Calu3 (cell line): ENCODE results near the gene SPAG8. TPM values are rescaled to one million over a fixed set of nuclear protein-coding genes. Genes with fewer than 3 reads are reported as not detected.

Experiments used
- BruUV-seq: library from RNA; stranded (reverse); fragments of 400-500 nt; replicated peaks from 2 replicates; lab custom pipeline; 2021; lab: Mats Ljungman, UMichigan
- CTCF ChIA-PET: fragments of 300-600 bp; sonication (Branson Sonifier 250); formaldehyde crosslinking; loops from one replicate; lab custom pipeline; 2022; ENCODE audit warnings: antibody characterized with exemption; lab: Charles Lee
- DNase-seq: peaks from one replicate; pipeline ENCODE4 v3.0.0; 2022
- H3K27ac Mint-ChIP-seq: one replicate; pipeline ENCODE4 v1.8.0; 2022; ENCODE audit warnings: mixed read lengths; ENCODE audit not compliant: unreplicated experiment
- H3K27me3 Mint-ChIP-seq: one replicate; pipeline ENCODE4 v1.8.0; 2022; ENCODE audit warnings: mixed read lengths; ENCODE audit not compliant: unreplicated experiment
- H3K36me3 Mint-ChIP-seq: one replicate; pipeline ENCODE4 v1.8.0; 2022; ENCODE audit warnings: mild to moderate bottlenecking, moderate library complexity, mixed read lengths; ENCODE audit not compliant: insufficient read depth, unreplicated experiment
- H3K4me1 Mint-ChIP-seq: one replicate; pipeline ENCODE4 v1.8.0; 2022; ENCODE audit warnings: mild to moderate bottlenecking, low read depth, mixed read lengths; ENCODE audit not compliant: unreplicated experiment
- H3K4me3 Mint-ChIP-seq: one replicate; pipeline ENCODE4 v1.8.0; 2022; ENCODE audit warnings: mild to moderate bottlenecking, low read depth, moderate library complexity, mixed read lengths; ENCODE audit not compliant: unreplicated experiment
- H3K9me3 Mint-ChIP-seq: one replicate; pipeline ENCODE4 v1.8.0; 2022; ENCODE audit warnings: low read depth, mixed read lengths; ENCODE audit not compliant: unreplicated experiment
- intact Hi-C: fragments of 100-400 bp; cut with micrococcal nuclease; formaldehyde crosslinking; loops from one replicate; pipeline ENCODE4 v1.10.0; 2022; ENCODE audit not compliant: unreplicated experiment
- total RNA-seq: library from RNA; stranded (reverse); gene quantifications from 2 replicates; pipeline ENCODE4 v1.2.3, GENCODE V29; 2022
- TF ChIP-seq, protein P1 (sequence below): fragments of 200-600 bp; IDR thresholded peaks from one replicate; pipeline ENCODE4 v1.8.0; 2022; ENCODE audit warnings: antibody characterized with exemption; ENCODE audit not compliant: unreplicated experiment

The SPAG8 gene
- total RNA-seq, 1 experiment from 2014 or later = 0.97 TPM

- no peak overlapping the region for H3K27ac Mint-ChIP-seq
- H3K4me3 Mint-ChIP-seq = no peak overlapping the region
- TF ChIP-seq, protein P1, sequence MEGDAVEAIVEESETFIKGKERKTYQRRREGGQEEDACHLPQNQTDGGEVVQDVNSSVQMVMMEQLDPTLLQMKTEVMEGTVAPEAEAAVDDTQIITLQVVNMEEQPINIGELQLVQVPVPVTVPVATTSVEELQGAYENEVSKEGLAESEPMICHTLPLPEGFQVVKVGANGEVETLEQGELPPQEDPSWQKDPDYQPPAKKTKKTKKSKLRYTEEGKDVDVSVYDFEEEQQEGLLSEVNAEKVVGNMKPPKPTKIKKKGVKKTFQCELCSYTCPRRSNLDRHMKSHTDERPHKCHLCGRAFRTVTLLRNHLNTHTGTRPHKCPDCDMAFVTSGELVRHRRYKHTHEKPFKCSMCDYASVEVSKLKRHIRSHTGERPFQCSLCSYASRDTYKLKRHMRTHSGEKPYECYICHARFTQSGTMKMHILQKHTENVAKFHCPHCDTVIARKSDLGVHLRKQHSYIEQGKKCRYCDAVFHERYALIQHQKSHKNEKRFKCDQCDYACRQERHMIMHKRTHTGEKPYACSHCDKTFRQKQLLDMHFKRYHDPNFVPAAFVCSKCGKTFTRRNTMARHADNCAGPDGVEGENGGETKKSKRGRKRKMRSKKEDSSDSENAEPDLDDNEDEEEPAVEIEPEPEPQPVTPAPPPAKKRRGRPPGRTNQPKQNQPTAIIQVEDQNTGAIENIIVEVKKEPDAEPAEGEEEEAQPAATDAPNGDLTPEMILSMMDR = no peak
- H3K27me3 Mint-ChIP-seq = no peaks in the 10 kb centered on the region
- no peak for DNase-seq
- BruUV-seq = no TSS peak
- peaks cover 21% of the 10 kb centered on the region for H3K36me3 Mint-ChIP-seq
- CTCF ChIA-PET = no interaction called here
- no peaks in the 10 kb centered on the region for H3K9me3 Mint-ChIP-seq
- H3K4me1 Mint-ChIP-seq = peaks cover 30% of the 10 kb centered on the region
- intact Hi-C loops = no loop called here
Observed at GRCh38 chr9:35763803-35764202, 48.3 kb downstream of the SPAG8 start.

DNA sequence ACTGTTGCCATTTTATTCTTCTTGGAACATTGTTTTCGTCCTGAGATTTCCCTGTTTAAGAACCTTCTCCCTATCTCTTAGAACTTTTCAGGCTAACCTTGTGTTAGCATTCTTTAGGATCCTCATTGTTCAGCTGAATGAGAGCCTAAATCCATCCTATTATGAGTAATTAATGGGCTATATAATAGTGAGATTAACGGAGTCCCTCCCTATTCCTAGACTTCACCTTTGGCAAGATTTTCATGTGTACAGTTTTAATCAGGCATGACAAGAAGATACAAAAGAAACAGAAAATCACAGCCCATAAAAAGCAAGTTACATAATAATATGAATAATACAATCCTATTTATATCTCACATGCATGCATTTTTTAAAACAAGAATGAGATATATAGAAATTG lies 48.9 kb downstream of the SPAG8 start:
- Mint-ChIP-seq H3K4me3 (no peak overlapping the region), H3K27ac (no peak overlapping the region), H3K27me3 (no peaks in the 10 kb centered on the region), H3K9me3 (no peaks in the 10 kb centered on the region), H3K4me1 (peaks cover 36% of the 10 kb centered on the region), H3K36me3 (peaks cover 25% of the 10 kb centered on the region)
- intact Hi-C loops = no loop called here
- CTCF ChIA-PET = no interaction called here
- BruUV-seq = no TSS peak
- TF ChIP-seq, protein P1 = no peak
- no peak for DNase-seq

DNA sequence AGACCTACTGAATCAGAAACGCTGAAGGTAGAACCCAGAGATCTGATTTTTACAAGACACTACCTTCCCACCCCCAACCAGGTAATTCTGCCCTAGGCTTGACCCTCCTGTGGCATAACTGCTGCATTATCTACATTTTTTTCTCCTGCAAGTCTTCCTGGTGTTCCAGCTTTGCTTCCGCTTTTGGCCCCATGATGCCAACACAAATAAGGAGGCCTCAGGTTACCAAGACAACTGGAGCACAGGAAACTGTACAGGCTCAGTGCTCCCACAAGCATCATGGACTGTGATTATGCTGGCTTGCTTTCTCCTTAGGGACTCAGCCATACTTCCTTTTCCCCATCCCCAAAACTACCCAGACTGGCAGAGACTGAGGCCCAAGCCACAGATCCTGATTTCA lies 51.4 kb downstream of the SPAG8 start:
- peak; percentile 72 for DNase-seq
- H3K27me3 Mint-ChIP-seq = no peaks in the 10 kb centered on the region
- H3K36me3 Mint-ChIP-seq = peaks cover 45% of the 10 kb centered on the region
- CTCF ChIA-PET = interaction anchor here (0.7 to 0.9 kb wide), 2 partner anchors 11 to 30 kb away, joined by 3 read pairs; no protein-coding TSS in a partner anchor
- TF ChIP-seq, protein P1 = no peak
- peak overlapping the region; percentile 45 for H3K4me3 Mint-ChIP-seq
- BruUV-seq = no TSS peak
- peak overlapping the region; percentile 76 for H3K27ac Mint-ChIP-seq
- intact Hi-C loops = no loop called here
- H3K9me3 Mint-ChIP-seq = no peaks in the 10 kb centered on the region
- H3K4me1 Mint-ChIP-seq = peaks cover 38% of the 10 kb centered on the region

- TF ChIP-seq, protein P1 = no peak
- H3K27ac Mint-ChIP-seq = peak overlapping the region; percentile 76
- intact Hi-C loops = no loop called here
- peak overlapping the region; percentile 45 for H3K4me3 Mint-ChIP-seq
- CTCF ChIA-PET = interaction anchor here (0.7 to 0.9 kb wide), 3 partner anchors 10 to 31 kb away, joined by 3 to 5 read pairs (median 3); no protein-coding TSS in a partner anchor
- no peaks in the 10 kb centered on the region for H3K9me3 Mint-ChIP-seq
- H3K27me3 Mint-ChIP-seq = no peaks in the 10 kb centered on the region
- DNase-seq = no peak
- peaks cover 38% of the 10 kb centered on the region for H3K4me1 Mint-ChIP-seq
- BruUV-seq = no TSS peak
- peaks cover 45% of the 10 kb centered on the region for H3K36me3 Mint-ChIP-seq
Observed at GRCh38 chr9:35759795-35760194, 52.3 kb downstream of the SPAG8 start.

Other genes starting within 250 kb of the SPAG8 start
- 20.9 and 24.6 TPM in 2 replicates for gene TESK1, start 207.0 kb downstream of the SPAG8 start, total RNA-seq
- 0.38 and 0.73 TPM in 2 replicates for gene CD72, start 193.8 kb downstream of the SPAG8 start, total RNA-seq
- not detected in 2 replicates for gene SIT1, start 161.3 kb downstream of the SPAG8 start, total RNA-seq
- gene RMRP, start 154.2 kb downstream of the SPAG8 start, total RNA-seq = 8,471 and 11,520 TPM in 2 replicates
- gene CCDC107, start 154.0 kb downstream of the SPAG8 start, total RNA-seq = 7.9 and 8.0 TPM in 2 replicates
- 14.2 and 15.4 TPM in 2 replicates for gene ARHGEF39, start 147.1 kb downstream of the SPAG8 start, total RNA-seq
- gene CA9, start 138.3 kb downstream of the SPAG8 start, total RNA-seq = 0.64 and 0.76 TPM in 2 replicates
- 138 and 145 TPM in 2 replicates for gene TPM2, start 122.3 kb downstream of the SPAG8 start, total RNA-seq
- 91.1 and 98.7 TPM in 2 replicates for gene TLN1, start 80.1 kb downstream of the SPAG8 start, total RNA-seq
- gene CREB3, start 79.6 kb downstream of the SPAG8 start, total RNA-seq = 26.5 and 29.4 TPM in 2 replicates
- gene GBA2, start 63.0 kb downstream of the SPAG8 start, total RNA-seq = 62.4 and 62.7 TPM in 2 replicates
- 26.6 and 31.6 TPM in 2 replicates for gene RGP1, start 63.0 kb downstream of the SPAG8 start, total RNA-seq
- gene MSMP, start 58.0 kb downstream of the SPAG8 start, total RNA-seq = not detected in 2 replicates
- gene NPR2, start 20.7 kb downstream of the SPAG8 start, total RNA-seq = 16.8 and 19.2 TPM in 2 replicates
- 33.9 and 39.7 TPM in 2 replicates for gene HINT2, start 2.8 kb upstream of the SPAG8 start, total RNA-seq
- not detected in 2 replicates for gene FAM221B, start 16.5 kb upstream of the SPAG8 start, total RNA-seq
- 2.5 and 3.7 TPM in 2 replicates for gene TMEM8B, start 17.0 kb upstream of the SPAG8 start, total RNA-seq
- not detected in 2 replicates for gene OR13J1, start 58.1 kb upstream of the SPAG8 start, total RNA-seq
- 0.69 and 0.90 TPM in 2 replicates for gene HRCT1, start 93.9 kb upstream of the SPAG8 start, total RNA-seq
- not detected in 2 replicates for gene SPAAR, start 97.2 kb upstream of the SPAG8 start, total RNA-seq
- gene OR2S2, start 145.9 kb upstream of the SPAG8 start, total RNA-seq = not detected in 2 replicates
- 0.54 and 1.1 TPM in 2 replicates for gene RECK, start 224.7 kb upstream of the SPAG8 start, total RNA-seq